ENCODE measurements around the gene BANF2. TPM values are rescaled to one million over a fixed set of nuclear protein-coding genes. Genes with fewer than 3 reads are reported as not detected.

The BANF2 gene
- total RNA-seq, 1 experiment from 2014 or later = not detected

GRCh38 chr20:17662333-17663039, 37.3 kb upstream of the BANF2 start:
- H3K79me2 ChIP-seq (ENCODE audit: insufficient read depth, low read length) = peaks cover 87% of the 10 kb centered on the region
- H3K36me3 ChIP-seq (ENCODE audit: control insufficient read depth in 1 of 2, insufficient read depth in 2 of 2, low read length in 2 of 2) = peaks cover 7 to 23% of the 10 kb centered on the region in 2 experiments

More at GRCh38 chr20:17662333-17663039, 37.3 kb upstream of the BANF2 start:
- no peak overlapping the region for H2AFZ ChIP-seq (ENCODE audit: low read depth, low read length, poor library complexity, severe bottlenecking)
- no TSS peak for BruUV-seq (replicated peaks)
- H3K4me1 ChIP-seq (ENCODE audit: control insufficient read depth in 1 of 2, insufficient read depth in 2 of 2, low read length in 2 of 2) = no peaks in the 10 kb centered on the region; a peak in 1 of 4 replicates
- ChIA-PET RAD21 (ENCODE audit: low non-redundant PET in 1 of 2, low total read pairs in 2 of 2, uncharacterized antibody in 2 of 2, unreplicated experiment in 2 of 2) (no interaction called here), POLR2A (no interaction called here), CTCF (no interaction called here)
- no peak overlapping the region for H3K4me3 ChIP-seq (replicated peaks in 1 of 2; ENCODE audit: low read depth in 1 of 2, low read length in 2 of 2)
- intact Hi-C loops (cut with micrococcal nuclease) = no loop called here
- peaks cover 8 to 10% of the 10 kb centered on the region in 2 experiments; a peak in 1 of 4 replicates for H3K9me3 ChIP-seq (ENCODE audit: control insufficient read depth in 1 of 2, insufficient read depth in 1 of 2, low read depth in 1 of 2, low read length in 2 of 2)
- ATAC-seq (no peak), DNase-seq (ENCODE audit: low read depth, low spot score) (no peak)
- H3K9me2 ChIP-seq (ENCODE audit: insufficient read depth) = no peaks in the 10 kb centered on the region
- no peak overlapping the region for H3K9ac ChIP-seq (ENCODE audit: low read length)
- no peak for TF ChIP-seq RAD21 (IDR thresholded peaks at IDR 0.05; ENCODE audit: low read depth)
- TF ChIP-seq ATF3 (IDR thresholded peaks at IDR 0.05) = no peak
- TF ChIP-seq SIN3A (IDR thresholded peaks at IDR 0.05; ENCODE audit: low read depth) = no peak
- TF ChIP-seq CBX3 (IDR thresholded peaks at IDR 0.05; ENCODE audit: low read depth) = no peak
- no peak for TF ChIP-seq ZBTB33 (IDR thresholded peaks at IDR 0.05; ENCODE audit: extremely low read depth, insufficient replicate concordance, low read length)
- no peak for TF ChIP-seq EGR1 (IDR thresholded peaks at IDR 0.05; ENCODE audit: low read depth)
- no peak for TF ChIP-seq CTCF (IDR thresholded peaks at IDR 0.05 in 2 of 3, conservative IDR thresholded peaks at IDR 0.05 in 1 of 3; ENCODE audit: borderline replicate concordance in 1 of 3, insufficient read depth in 1 of 3, low read depth in 2 of 3, low read length in 2 of 3)
- TF ChIP-seq SP1 (IDR thresholded peaks at IDR 0.05; ENCODE audit: low read depth) = no peak
- TF ChIP-seq REST (IDR thresholded peaks at IDR 0.05; ENCODE audit: low read depth) = no peak
- no peak for TF ChIP-seq EZH2 (IDR thresholded peaks at IDR 0.05)
- TF ChIP-seq ELF1 (IDR thresholded peaks at IDR 0.05; ENCODE audit: borderline replicate concordance, low read depth) = no peak
- TF ChIP-seq EZH2phosphoT487 (IDR thresholded peaks at IDR 0.05; ENCODE audit: borderline replicate concordance) = no peak
- no peak for TF ChIP-seq YY1 (IDR thresholded peaks at IDR 0.05; ENCODE audit: extremely low read depth, insufficient replicate concordance, low read depth, low read length)
- TF ChIP-seq POLR2AphosphoS5 (IDR thresholded peaks at IDR 0.05; ENCODE audit: low read depth, low read length) = no peak
- TF ChIP-seq FOSL1 (IDR thresholded peaks at IDR 0.05; ENCODE audit: low read depth) = no peak
- H3K27ac ChIP-seq (ENCODE audit: low read depth, low read length) = no peak overlapping the region
- no peaks in the 10 kb centered on the region for H3K27me3 ChIP-seq (ENCODE audit: insufficient read depth, low read length)
- no peaks in the 10 kb centered on the region; the same call in 1 of the 2 replicates for H4K20me1 ChIP-seq (ENCODE audit: insufficient read depth)
- H3K4me2 ChIP-seq (ENCODE audit: low read length) = no peak overlapping the region

Data from HCT116 (cell line).